ENCODE measurements around the gene NHLRC4. TPM values are rescaled to one million over a fixed set of nuclear protein-coding genes. Genes with fewer than 3 reads are reported as not detected.

NHLRC4 gene
- total and polyA plus RNA-seq, 2 of the 13 experiments (the other 11 are each of a cell fraction or from before 2014, with no cell fraction given): 0.40 to 0.59 TPM

GRCh38 chr16:523097-523741 is 43.6 kb upstream of the NHLRC4 start (continued):
- TF ChIP-seq, protein P1, sequence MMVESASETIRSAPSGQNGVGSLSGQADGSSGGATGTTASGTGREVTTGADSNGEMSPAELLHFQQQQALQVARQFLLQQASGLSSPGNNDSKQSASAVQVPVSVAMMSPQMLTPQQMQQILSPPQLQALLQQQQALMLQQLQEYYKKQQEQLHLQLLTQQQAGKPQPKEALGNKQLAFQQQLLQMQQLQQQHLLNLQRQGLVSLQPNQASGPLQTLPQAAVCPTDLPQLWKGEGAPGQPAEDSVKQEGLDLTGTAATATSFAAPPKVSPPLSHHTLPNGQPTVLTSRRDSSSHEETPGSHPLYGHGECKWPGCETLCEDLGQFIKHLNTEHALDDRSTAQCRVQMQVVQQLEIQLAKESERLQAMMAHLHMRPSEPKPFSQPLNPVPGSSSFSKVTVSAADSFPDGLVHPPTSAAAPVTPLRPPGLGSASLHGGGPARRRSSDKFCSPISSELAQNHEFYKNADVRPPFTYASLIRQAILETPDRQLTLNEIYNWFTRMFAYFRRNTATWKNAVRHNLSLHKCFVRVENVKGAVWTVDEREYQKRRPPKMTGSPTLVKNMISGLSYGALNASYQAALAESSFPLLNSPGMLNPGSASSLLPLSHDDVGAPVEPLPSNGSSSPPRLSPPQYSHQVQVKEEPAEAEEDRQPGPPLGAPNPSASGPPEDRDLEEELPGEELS (CRISPR knock-in tag; IDR thresholded peaks at IDR 0.05): no peak
- TF ChIP-seq, protein P2, sequence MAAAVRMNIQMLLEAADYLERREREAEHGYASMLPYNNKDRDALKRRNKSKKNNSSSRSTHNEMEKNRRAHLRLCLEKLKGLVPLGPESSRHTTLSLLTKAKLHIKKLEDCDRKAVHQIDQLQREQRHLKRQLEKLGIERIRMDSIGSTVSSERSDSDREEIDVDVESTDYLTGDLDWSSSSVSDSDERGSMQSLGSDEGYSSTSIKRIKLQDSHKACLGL (CRISPR knock-in tag; IDR thresholded peaks at IDR 0.05): no peak
- TF ChIP-seq ZNF224 (CRISPR knock-in tag; IDR thresholded peaks at IDR 0.05): no peak
- 0 out of 2 replicates have a peak, but pooled peaks have one; percentile 43 for TF ChIP-seq ZBTB7B (CRISPR knock-in tag; IDR thresholded peaks at IDR 0.05)
- TF ChIP-seq ZMYM3 (CRISPR knock-in tag; IDR thresholded peaks at IDR 0.05): no peak
- TF ChIP-seq POLR2G (IDR thresholded peaks at IDR 0.05; ENCODE audit: low read depth, low read length): peak; percentile 25; the same call in 1 of the 2 replicates
- no peak for TF ChIP-seq ZFP36 (IDR thresholded peaks at IDR 0.05; ENCODE audit: borderline replicate concordance, low read depth, low read length, partially characterized antibody)
- 0 out of 2 replicates have a peak, but pooled peaks have one; percentile 10 for TF ChIP-seq MYC (CRISPR knock-in tag; IDR thresholded peaks at IDR 0.05; ENCODE audit: borderline replicate concordance)
- TF ChIP-seq RXRB (CRISPR knock-in tag; IDR thresholded peaks at IDR 0.05; ENCODE audit: borderline replicate concordance): no peak
- TF ChIP-seq AKAP8 (CRISPR knock-in tag; IDR thresholded peaks at IDR 0.05): peak; percentile 97
- TF ChIP-seq IKZF4 (CRISPR knock-in tag; IDR thresholded peaks at IDR 0.05; ENCODE audit: borderline replicate concordance, low read depth, not compliant biosample characterization): no peak
- TF ChIP-seq ZSCAN29 (CRISPR knock-in tag; conservative IDR thresholded peaks at IDR 0.05): no peak
- TF ChIP-seq TBX3 (IDR thresholded peaks at IDR 0.05; ENCODE audit: borderline replicate concordance): no peak
- no peak for TF ChIP-seq ARID4A (CRISPR knock-in tag; IDR thresholded peaks at IDR 0.05; ENCODE audit: borderline replicate concordance)
- no peak for TF ChIP-seq ZNF510 (CRISPR knock-in tag; IDR thresholded peaks at IDR 0.05; ENCODE audit: low read depth)
- no peak for TF ChIP-seq DMTF1 (CRISPR knock-in tag; IDR thresholded peaks at IDR 0.05)
- no peak for TF ChIP-seq RARA (CRISPR knock-in tag; IDR thresholded peaks at IDR 0.05)
- TF ChIP-seq MEIS2 (CRISPR knock-in tag; IDR thresholded peaks at IDR 0.05): no peak
- TF ChIP-seq AGO1 (IDR thresholded peaks at IDR 0.05; ENCODE audit: low read depth, low read length, poor library complexity, severe bottlenecking): peak; percentile 98
